ENCODE results near the gene BNC2.

DNA sequence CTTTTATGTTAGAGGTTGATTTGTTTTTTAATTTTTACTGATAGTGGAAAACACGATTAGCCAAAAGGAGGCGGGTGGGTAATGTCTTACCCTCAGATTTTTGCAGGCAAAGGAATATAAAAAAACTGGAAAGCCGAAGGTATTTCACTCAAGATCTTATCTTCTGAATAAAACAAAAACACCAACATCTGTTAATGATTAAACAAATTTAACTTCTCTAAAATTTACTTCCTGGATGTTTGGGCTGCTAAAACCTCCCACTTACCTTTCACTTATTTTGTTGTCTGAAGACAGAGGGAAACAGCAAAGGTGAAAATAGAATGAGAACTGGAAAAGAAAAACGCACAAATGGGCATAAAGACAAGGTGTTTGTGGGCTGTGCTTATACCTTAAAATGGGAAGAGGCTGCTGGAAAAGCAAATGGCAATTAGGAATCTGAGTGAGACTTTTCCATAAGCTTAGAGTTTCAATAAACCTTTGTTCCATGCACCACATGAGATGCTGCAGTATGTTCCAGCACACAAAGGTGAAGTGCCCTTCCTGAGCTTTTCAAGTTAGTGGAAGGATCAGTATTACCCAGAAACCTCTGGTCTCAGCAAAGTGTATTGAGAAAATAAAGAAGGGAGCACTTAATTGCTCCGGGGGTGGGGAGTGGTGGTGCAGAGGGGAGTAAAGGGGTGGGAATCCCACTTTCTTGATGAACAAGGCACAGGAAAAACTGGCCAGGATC, 298.3 kb downstream of the BNC2 start:
- TF ChIP-seq EZH2 (IDR thresholded peaks at IDR 0.05; ENCODE audit: insufficient read depth, poor library complexity, severe bottlenecking) (no peak), EZH2phosphoT487 (IDR thresholded peaks at IDR 0.05; ENCODE audit: insufficient read depth, low read depth) (no peak)

All from GM23248 (cell line).